K562 (cell line): ENCODE data around the gene XRCC3. TPM values are rescaled to one million over a fixed set of nuclear protein-coding genes. Genes with fewer than 3 reads are reported as not detected.

Source experiments
- ARID1B ChIP-seq: fragments of 450-650 bp; IDR thresholded peaks from 2 replicates; pipeline ENCODE4 v1.6.1; 2016; ENCODE audit warnings: antibody characterized with exemption, mild to moderate bottlenecking, inconsistent platforms
- DIDO1 ChIP-seq: fragments of 450-650 bp; IDR thresholded peaks from 2 replicates; pipeline ENCODE4 v1.6.1; 2016; ENCODE audit warnings: low read depth, missing biosample characterization, missing genetic modification characterization
- GABPB1 ChIP-seq: sonication (generic); formaldehyde crosslinking; IDR thresholded peaks from 2 replicates; pipeline ENCODE4 v1.8.0; 2022; ENCODE audit warnings: mild to moderate bottlenecking, missing genetic modification reagents
- HDAC3 ChIP-seq: fragments of 450-650 bp; IDR thresholded peaks from 2 replicates; pipeline ENCODE4 v1.6.1; 2018; ENCODE audit warnings: borderline replicate concordance, mild to moderate bottlenecking, moderate library complexity; ENCODE audit not compliant: partially characterized antibody
- KAT7 ChIP-seq: sonication (generic); formaldehyde crosslinking; IDR thresholded peaks from 2 replicates; pipeline ENCODE4 v1.8.0; 2022; ENCODE audit warnings: missing genetic modification reagents, mild to moderate bottlenecking, borderline replicate concordance
- LARP7 ChIP-seq: fragments of 450-650 bp; IDR thresholded peaks from 2 replicates; pipeline ENCODE4 v1.6.1; 2016
- MED1 ChIP-seq: sonication (generic); formaldehyde crosslinking; IDR thresholded peaks from 2 replicates; pipeline ENCODE4 v1.8.1; 2023; ENCODE audit warnings: missing genetic modification reagents, borderline replicate concordance
- NUFIP1 ChIP-seq: fragments of 450-650 bp; IDR thresholded peaks from 2 replicates; pipeline ENCODE4 v1.6.1; 2018; ENCODE audit not compliant: partially characterized antibody
- SP1 ChIP-seq: sonication (generic); formaldehyde crosslinking; IDR thresholded peaks from 2 replicates; pipeline ENCODE4 v1.8.1; 2022; ENCODE audit warnings: mild to moderate bottlenecking, missing genetic modification reagents
- ZNF445 ChIP-seq: fragments of 250-450 bp; sonication (Bioruptor Pico); IDR thresholded peaks from 2 replicates; pipeline ENCODE4 v1.4.0; 2020; ENCODE audit warnings: low read depth, mild to moderate bottlenecking, moderate library complexity
- ZNF707 ChIP-seq: fragments of 250-450 bp; sonication (Bioruptor Pico); conservative IDR thresholded peaks from 2 replicates; pipeline ENCODE4 v1.8.0; 2022; ENCODE audit warnings: inconsistent platforms, mild to moderate bottlenecking, moderate library complexity
- polyA plus RNA-seq, 8 experiments: library from polyadenylated mRNA; depleted of rRNA in 4 of 8; stranded (reverse) in 5 of 8; unstranded in 3 of 8; fragments of >200 nt; fragmentation: Nextera tagmentation in 2 of 8; fragmentation: Illumina TruSeq in 1 of 8; extraction: Ambion mirVana in 2 of 8; extraction: Trizol in 1 of 8; gene quantifications; 2 replicates each; pipeline versions ENCODE4 v1.2.1 to v1.2.3, GENCODE V29; 2011 to 2014; ENCODE audit warnings: inconsistent platforms in 1 of 8, missing spikeins in 1 of 8
- total RNA-seq, 7 experiments: library from RNA; depleted of rRNA in 6 of 7; stranded (reverse); fragments of >200 nt in 6 of 7; fragmentation: Illumina TruSeq in 2 of 7; extraction: Trizol in 2 of 7; gene quantifications; 2 replicates each; pipeline versions ENCODE4 v1.2.1 to v1.2.3, GENCODE V29; 2011 to 2021; ENCODE audit warnings: low replicate concordance in 1 of 7
- TF ChIP-seq, protein P1 (sequence below): sonication (generic); formaldehyde crosslinking; IDR thresholded peaks from 2 replicates; pipeline ENCODE4 v1.9.0; 2022; ENCODE audit warnings: mild to moderate bottlenecking, missing genetic modification reagents
- TF ChIP-seq, protein P2 (sequence below): fragments of 450-650 bp; IDR thresholded peaks from 2 replicates; pipeline ENCODE4 v1.6.1; 2018; ENCODE audit warnings: mild to moderate bottlenecking, low read depth; ENCODE audit not compliant: partially characterized antibody
- TF ChIP-seq, protein P3 (sequence below): fragments of 250-450 bp; sonication (Bioruptor Pico); IDR thresholded peaks from 2 replicates; pipeline ENCODE4 v1.5.0; 2020; ENCODE audit warnings: mild to moderate bottlenecking
- TF ChIP-seq, protein P4 (sequence below): sonication (generic); formaldehyde crosslinking; IDR thresholded peaks from 2 replicates; pipeline ENCODE4 v1.8.0; 2022; ENCODE audit warnings: mild to moderate bottlenecking, missing genetic modification reagents, borderline replicate concordance
- TF ChIP-seq, protein P5 (sequence below): sonication (generic); formaldehyde crosslinking; IDR thresholded peaks from 2 replicates; pipeline ENCODE4 v1.9.0; 2022; ENCODE audit warnings: mild to moderate bottlenecking, missing genetic modification reagents
- TF ChIP-seq, protein P6 (sequence below), 2 experiments: fragments of 150-350 bp in 1 of 2; IDR thresholded peaks; 2 replicates each; pipeline ENCODE4 v1.6.1; 2012 to 2016; ENCODE audit warnings: low read depth in 2 of 2, low read length in 2 of 2, mild to moderate bottlenecking in 1 of 2, moderate library complexity in 1 of 2

The XRCC3 gene
- total and polyA plus RNA-seq, 9 of the 15 experiments (the other 6 are each of a cell fraction or from before 2014, with no cell fraction given), result 0.34 to 59.3 (median 30.3) TPM

DNA sequence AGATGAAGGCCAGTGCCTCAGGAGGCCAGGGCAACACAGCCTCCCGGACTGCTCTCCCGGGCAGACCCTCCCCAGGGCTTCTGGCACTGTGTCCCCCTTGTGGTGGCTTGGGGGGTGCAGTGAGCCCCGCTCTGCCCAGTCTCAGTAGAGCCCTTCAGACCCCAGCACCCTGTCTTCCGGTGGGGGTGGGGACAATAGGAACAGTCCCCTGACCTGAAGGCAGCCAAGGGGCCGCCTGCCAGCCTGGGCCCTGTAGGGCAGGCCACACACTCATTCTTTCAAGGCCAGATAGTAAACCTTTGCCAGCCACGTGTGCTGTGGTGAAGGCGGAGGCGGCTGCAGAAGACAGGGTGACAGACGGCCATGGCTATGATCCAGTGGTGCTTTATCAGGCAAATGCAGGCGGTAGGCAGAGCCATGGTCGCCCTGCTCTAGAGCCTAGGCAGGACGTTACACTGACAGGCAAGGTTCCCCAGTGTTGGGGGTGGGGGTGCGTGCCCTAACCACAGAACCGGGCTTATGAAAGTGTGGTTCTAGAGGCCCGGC, 15.3 kb upstream of the XRCC3 start (continued):
- TF ChIP-seq, protein P1, sequence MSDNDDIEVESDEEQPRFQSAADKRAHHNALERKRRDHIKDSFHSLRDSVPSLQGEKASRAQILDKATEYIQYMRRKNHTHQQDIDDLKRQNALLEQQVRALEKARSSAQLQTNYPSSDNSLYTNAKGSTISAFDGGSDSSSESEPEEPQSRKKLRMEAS (CRISPR knock-in tag), result peak; percentile 92
- no peak for TF ChIP-seq KAT7
- TF ChIP-seq ARID1B, result peak; percentile 88
- TF ChIP-seq ZNF707 (CRISPR knock-in tag), result no peak
- no peak for TF ChIP-seq HDAC3
- TF ChIP-seq, protein P2, sequence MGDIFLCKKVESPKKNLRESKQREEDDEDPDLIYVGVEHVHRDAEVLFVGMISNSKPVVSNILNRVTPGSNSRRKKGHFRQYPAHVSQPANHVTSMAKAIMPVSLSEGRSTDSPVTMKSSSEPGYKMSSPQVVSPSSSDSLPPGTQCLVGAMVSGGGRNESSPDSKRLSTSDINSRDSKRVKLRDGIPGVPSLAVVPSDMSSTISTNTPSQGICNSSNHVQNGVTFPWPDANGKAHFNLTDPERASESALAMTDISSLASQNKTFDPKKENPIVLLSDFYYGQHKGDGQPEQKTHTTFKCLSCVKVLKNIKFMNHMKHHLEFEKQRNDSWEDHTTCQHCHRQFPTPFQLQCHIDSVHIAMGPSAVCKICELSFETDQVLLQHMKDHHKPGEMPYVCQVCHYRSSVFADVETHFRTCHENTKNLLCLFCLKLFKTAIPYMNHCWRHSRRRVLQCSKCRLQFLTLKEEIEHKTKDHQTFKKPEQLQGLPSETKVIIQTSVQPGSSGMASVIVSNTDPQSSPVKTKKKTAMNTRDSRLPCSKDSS, result no peak
- TF ChIP-seq SP1, result no peak
- TF ChIP-seq, protein P3, sequence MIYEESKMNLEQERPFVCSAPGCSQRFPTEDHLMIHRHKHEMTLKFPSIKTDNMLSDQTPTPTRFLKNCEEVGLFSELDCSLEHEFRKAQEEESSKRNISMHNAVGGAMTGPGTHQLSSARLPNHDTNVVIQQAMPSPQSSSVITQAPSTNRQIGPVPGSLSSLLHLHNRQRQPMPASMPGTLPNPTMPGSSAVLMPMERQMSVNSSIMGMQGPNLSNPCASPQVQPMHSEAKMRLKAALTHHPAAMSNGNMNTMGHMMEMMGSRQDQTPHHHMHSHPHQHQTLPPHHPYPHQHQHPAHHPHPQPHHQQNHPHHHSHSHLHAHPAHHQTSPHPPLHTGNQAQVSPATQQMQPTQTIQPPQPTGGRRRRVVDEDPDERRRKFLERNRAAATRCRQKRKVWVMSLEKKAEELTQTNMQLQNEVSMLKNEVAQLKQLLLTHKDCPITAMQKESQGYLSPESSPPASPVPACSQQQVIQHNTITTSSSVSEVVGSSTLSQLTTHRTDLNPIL (CRISPR knock-in tag), result no peak
- no peak for TF ChIP-seq ZNF445 (CRISPR knock-in tag)
- TF ChIP-seq, protein P4, sequence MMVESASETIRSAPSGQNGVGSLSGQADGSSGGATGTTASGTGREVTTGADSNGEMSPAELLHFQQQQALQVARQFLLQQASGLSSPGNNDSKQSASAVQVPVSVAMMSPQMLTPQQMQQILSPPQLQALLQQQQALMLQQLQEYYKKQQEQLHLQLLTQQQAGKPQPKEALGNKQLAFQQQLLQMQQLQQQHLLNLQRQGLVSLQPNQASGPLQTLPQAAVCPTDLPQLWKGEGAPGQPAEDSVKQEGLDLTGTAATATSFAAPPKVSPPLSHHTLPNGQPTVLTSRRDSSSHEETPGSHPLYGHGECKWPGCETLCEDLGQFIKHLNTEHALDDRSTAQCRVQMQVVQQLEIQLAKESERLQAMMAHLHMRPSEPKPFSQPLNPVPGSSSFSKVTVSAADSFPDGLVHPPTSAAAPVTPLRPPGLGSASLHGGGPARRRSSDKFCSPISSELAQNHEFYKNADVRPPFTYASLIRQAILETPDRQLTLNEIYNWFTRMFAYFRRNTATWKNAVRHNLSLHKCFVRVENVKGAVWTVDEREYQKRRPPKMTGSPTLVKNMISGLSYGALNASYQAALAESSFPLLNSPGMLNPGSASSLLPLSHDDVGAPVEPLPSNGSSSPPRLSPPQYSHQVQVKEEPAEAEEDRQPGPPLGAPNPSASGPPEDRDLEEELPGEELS, result no peak
- TF ChIP-seq MED1 (CRISPR knock-in tag), result no peak
- TF ChIP-seq GABPB1, result no peak
- TF ChIP-seq, protein P5, sequence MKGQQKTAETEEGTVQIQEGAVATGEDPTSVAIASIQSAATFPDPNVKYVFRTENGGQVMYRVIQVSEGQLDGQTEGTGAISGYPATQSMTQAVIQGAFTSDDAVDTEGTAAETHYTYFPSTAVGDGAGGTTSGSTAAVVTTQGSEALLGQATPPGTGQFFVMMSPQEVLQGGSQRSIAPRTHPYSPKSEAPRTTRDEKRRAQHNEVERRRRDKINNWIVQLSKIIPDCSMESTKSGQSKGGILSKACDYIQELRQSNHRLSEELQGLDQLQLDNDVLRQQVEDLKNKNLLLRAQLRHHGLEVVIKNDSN (CRISPR knock-in tag), result peak; percentile 74
- TF ChIP-seq, protein P6, sequence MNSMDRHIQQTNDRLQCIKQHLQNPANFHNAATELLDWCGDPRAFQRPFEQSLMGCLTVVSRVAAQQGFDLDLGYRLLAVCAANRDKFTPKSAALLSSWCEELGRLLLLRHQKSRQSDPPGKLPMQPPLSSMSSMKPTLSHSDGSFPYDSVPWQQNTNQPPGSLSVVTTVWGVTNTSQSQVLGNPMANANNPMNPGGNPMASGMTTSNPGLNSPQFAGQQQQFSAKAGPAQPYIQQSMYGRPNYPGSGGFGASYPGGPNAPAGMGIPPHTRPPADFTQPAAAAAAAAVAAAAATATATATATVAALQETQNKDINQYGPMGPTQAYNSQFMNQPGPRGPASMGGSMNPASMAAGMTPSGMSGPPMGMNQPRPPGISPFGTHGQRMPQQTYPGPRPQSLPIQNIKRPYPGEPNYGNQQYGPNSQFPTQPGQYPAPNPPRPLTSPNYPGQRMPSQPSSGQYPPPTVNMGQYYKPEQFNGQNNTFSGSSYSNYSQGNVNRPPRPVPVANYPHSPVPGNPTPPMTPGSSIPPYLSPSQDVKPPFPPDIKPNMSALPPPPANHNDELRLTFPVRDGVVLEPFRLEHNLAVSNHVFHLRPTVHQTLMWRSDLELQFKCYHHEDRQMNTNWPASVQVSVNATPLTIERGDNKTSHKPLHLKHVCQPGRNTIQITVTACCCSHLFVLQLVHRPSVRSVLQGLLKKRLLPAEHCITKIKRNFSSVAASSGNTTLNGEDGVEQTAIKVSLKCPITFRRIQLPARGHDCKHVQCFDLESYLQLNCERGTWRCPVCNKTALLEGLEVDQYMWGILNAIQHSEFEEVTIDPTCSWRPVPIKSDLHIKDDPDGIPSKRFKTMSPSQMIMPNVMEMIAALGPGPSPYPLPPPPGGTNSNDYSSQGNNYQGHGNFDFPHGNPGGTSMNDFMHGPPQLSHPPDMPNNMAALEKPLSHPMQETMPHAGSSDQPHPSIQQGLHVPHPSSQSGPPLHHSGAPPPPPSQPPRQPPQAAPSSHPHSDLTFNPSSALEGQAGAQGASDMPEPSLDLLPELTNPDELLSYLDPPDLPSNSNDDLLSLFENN (IDR thresholded peaks at IDR 0.05; ENCODE audit: low read depth in 2 of 2, low read length in 2 of 2), result no peak; a peak in 1 of 4 replicates
- no peak for TF ChIP-seq LARP7
- TF ChIP-seq NUFIP1, result no peak
- no peak for TF ChIP-seq DIDO1 (tag)
